Large intestine (tissue), 3 donors: ENCODE results near the gene CAPZB. TPM values are rescaled to one million over a fixed set of nuclear protein-coding genes. Genes with fewer than 3 reads are reported as not detected.

Experiments
- DNase-seq, 2 donors: peaks; one replicate each; pipeline versions ENCODE4 v3.0.0 to v3.0.0-alpha.2; 2013
- H3K27ac ChIP-seq: one replicate; pipeline ENCODE4 v1.5.1; 2013; ENCODE audit warnings: low read length
- H3K27me3 ChIP-seq: 2 replicates; pipeline ENCODE4 v1.6.1; 2013; ENCODE audit warnings: low read length; ENCODE audit not compliant: control insufficient read depth, insufficient read depth
- H3K36me3 ChIP-seq: 2 replicates; pipeline ENCODE4 v1.6.1; 2013; ENCODE audit warnings: low read length; ENCODE audit not compliant: control insufficient read depth, insufficient read depth
- H3K4me1 ChIP-seq: one replicate; pipeline ENCODE4 v1.6.1; 2013; ENCODE audit warnings: low read length; ENCODE audit not compliant: control insufficient read depth, insufficient read depth
- H3K4me3 ChIP-seq: one replicate; pipeline ENCODE4 v1.5.1; 2013; ENCODE audit warnings: low read length
- H3K9me3 ChIP-seq: one replicate; pipeline ENCODE4 v1.6.1; 2013; ENCODE audit warnings: mild to moderate bottlenecking, low read depth, low read length, moderate library complexity; ENCODE audit not compliant: control insufficient read depth
- WGBS: methylation state at CpG from one replicate; pipeline ENCODE4 v1.1.5; 2013; ENCODE audit warnings: low lambda C conversion rate; ENCODE audit not compliant: insufficient coverage; 5-methylcytosine and 5-hydroxymethylcytosine counted together
- polyA plus RNA-seq: library from polyadenylated mRNA; unstranded; fragments of 120-200 nt; gene quantifications from one replicate; pipeline ENCODE4 v1.2.1, GENCODE V29; 2013

CAPZB gene
- polyA plus RNA-seq, 1 donor = 245 TPM

DNA sequence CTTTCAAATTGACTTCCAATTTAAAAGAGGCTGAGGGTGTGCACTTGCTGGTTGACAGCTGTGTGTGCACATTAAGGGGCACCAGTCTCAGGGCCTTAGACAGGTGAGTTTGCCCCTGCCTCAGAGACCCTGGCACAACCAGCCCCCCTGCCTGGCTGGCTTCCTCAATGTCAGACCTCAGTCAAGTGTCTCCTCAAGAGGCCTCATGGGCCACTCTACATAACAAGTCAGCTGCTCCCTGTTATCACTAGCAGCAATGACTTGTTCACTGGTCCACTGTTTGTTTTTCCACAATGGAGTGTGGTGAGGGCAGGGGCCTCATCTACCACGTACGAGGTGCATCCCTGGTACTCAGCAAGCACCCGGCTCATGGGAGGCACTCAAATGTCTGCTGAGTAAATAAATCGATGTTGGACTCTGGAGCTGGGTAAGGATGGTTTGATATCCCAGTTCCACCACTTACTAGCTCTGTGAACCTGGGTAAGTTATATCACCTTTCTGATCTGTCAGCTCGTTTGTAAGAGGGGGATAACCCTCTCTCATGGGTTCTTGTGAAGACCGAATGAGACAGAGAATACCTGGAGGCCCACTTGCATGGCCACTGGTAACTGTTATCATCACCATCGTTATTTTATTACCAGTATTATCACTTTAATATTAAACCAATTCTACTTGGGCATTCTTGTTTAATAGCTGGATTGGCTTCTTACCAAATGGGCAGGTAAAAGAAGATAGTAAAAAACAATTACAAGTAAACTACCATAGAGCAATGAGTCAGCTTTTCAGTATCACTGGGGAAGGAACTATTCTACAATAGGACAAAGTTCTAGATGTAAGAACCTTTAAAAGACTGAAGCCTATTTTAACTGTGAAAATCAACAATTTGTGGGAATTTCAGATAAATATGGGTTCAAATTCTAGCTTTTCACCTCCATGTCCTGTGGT, 108.6 kb downstream of the CAPZB start:
- Histone ChIP-seq H3K27ac (peak overlapping the region; percentile 77), H3K9me3 (peaks cover 7% of the 10 kb centered on the region), H3K27me3 (no peaks in the 10 kb centered on the region), H3K4me3 (no peak overlapping the region), H3K4me1 (peaks cover 33% of the 10 kb centered on the region), H3K36me3 (peaks cover 72% of the 10 kb centered on the region)
- WGBS = no CpG with 5 or more reads among the region's 7 CpGs
- peak in 1 of 2 donors; percentile 62 for DNase-seq

GRCh38 chr1:19375631-19376400, 109.5 kb downstream of the CAPZB start:
- H3K36me3 ChIP-seq = peaks cover 79% of the 10 kb centered on the region
- H3K27ac ChIP-seq = peak overlapping the region; percentile 77
- H3K9me3 ChIP-seq = peaks cover 7% of the 10 kb centered on the region
- DNase-seq = no peak
- no peak overlapping the region for H3K4me3 ChIP-seq
- H3K27me3 ChIP-seq = no peaks in the 10 kb centered on the region
- WGBS = 100% methylated on average over 1 of the region's 6 CpGs
- H3K4me1 ChIP-seq = peaks cover 41% of the 10 kb centered on the region

DNA sequence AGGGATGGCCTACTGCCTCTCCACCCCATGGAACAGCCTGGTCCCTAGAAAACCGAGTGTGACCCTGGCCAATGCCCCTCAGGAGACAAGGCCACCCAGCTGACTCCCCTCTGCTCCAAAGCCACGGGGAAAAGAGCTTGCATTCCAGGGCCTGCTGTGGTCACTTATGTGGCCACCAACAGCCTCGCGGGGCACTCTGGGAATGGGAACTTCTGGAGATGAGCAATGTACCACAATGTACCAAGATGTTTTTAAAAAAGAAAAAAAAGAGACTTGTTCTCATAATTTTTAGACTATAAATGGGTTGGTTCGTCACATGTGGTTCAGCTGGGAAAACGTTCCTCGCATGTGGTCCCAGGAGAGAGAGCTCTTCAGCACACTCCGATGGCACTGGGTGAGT, 110.4 kb downstream of the CAPZB start:
- Histone ChIP-seq H3K4me1 (peaks cover 49% of the 10 kb centered on the region), H3K27ac (peak overlapping the region; percentile 75), H3K4me3 (no peak overlapping the region), H3K27me3 (no peaks in the 10 kb centered on the region), H3K36me3 (peaks cover 72% of the 10 kb centered on the region), H3K9me3 (peaks cover 7% of the 10 kb centered on the region)
- no peak for DNase-seq
- no CpG with 5 or more reads among the region's 8 CpGs for WGBS

DNA sequence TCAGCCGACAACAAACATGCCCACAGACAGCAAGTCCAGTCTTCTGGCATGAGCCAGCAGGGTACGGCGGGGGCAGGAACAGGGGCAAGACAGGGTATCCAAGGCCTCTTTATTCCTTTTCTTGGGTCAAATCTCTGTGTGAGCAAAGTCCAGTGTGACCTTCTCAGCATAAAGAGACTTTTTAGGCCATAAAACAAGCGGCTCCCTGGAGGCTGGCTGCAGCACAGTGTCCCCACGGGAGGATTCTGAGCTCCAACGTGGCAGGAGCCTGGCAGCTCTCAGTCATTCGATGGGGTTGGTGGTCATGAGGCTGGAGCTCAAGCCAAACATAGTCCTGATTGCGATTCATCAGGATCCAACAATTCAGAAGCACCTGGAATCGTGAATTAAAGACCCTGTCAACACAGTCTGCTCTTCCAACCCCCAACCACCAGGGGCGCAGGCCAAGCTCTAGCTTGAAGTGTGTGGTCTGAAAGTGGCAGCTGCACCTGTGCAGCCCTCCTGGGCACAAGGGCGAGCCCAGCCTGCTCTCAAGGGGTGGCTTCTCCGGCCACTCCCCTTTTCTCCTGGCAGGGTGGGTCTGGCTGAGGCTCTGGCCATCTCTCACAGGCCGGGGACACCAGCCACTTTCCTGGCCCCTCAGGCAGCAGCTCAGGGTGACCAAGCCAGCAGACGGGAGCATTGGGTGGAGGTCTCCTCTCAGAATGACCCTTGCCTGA, 111.1 kb downstream of the CAPZB start:
- no CpG with 5 or more reads among the region's 14 CpGs for WGBS
- peak; percentile 53 to 75 for DNase-seq
- peaks cover 55% of the 10 kb centered on the region for H3K4me1 ChIP-seq
- H3K9me3 ChIP-seq = peaks cover 7% of the 10 kb centered on the region
- H3K36me3 ChIP-seq = peaks cover 70% of the 10 kb centered on the region
- H3K4me3 ChIP-seq = no peak overlapping the region
- H3K27me3 ChIP-seq = no peaks in the 10 kb centered on the region
- H3K27ac ChIP-seq = peak overlapping the region; percentile 75

- H3K9me3 ChIP-seq = peaks cover 7% of the 10 kb centered on the region
- no peak overlapping the region for H3K4me3 ChIP-seq
- no peak for DNase-seq
- no peaks in the 10 kb centered on the region for H3K27me3 ChIP-seq
- WGBS = 100% methylated on average over 2 of the region's 15 CpGs
- peaks cover 73% of the 10 kb centered on the region for H3K36me3 ChIP-seq
- peaks cover 57% of the 10 kb centered on the region for H3K4me1 ChIP-seq
- peak overlapping the region; percentile 75 for H3K27ac ChIP-seq
Measured at GRCh38 chr1:19373211-19374082, 111.9 kb downstream of the CAPZB start.

GRCh38 chr1:19372602-19373001, 112.7 kb downstream of the CAPZB start:
- Histone ChIP-seq H3K4me3 (no peak overlapping the region), H3K27ac (peak overlapping the region; percentile 10), H3K9me3 (peaks cover 7% of the 10 kb centered on the region), H3K4me1 (peaks cover 51% of the 10 kb centered on the region), H3K36me3 (peaks cover 65% of the 10 kb centered on the region), H3K27me3 (no peaks in the 10 kb centered on the region)
- no peak for DNase-seq
- WGBS = no CpG with 5 or more reads among the region's 7 CpGs

- peaks cover 60% of the 10 kb centered on the region for H3K36me3 ChIP-seq
- no CpG with 5 or more reads among the region's 5 CpGs for WGBS
- H3K27ac ChIP-seq = peak overlapping the region; percentile 10
- no peak overlapping the region for H3K4me3 ChIP-seq
- no peaks in the 10 kb centered on the region for H3K27me3 ChIP-seq
- DNase-seq = no peak
- H3K4me1 ChIP-seq = peaks cover 47% of the 10 kb centered on the region
- H3K9me3 ChIP-seq = peaks cover 7% of the 10 kb centered on the region
Measured at GRCh38 chr1:19372136-19372514, 113.2 kb downstream of the CAPZB start.

DNA sequence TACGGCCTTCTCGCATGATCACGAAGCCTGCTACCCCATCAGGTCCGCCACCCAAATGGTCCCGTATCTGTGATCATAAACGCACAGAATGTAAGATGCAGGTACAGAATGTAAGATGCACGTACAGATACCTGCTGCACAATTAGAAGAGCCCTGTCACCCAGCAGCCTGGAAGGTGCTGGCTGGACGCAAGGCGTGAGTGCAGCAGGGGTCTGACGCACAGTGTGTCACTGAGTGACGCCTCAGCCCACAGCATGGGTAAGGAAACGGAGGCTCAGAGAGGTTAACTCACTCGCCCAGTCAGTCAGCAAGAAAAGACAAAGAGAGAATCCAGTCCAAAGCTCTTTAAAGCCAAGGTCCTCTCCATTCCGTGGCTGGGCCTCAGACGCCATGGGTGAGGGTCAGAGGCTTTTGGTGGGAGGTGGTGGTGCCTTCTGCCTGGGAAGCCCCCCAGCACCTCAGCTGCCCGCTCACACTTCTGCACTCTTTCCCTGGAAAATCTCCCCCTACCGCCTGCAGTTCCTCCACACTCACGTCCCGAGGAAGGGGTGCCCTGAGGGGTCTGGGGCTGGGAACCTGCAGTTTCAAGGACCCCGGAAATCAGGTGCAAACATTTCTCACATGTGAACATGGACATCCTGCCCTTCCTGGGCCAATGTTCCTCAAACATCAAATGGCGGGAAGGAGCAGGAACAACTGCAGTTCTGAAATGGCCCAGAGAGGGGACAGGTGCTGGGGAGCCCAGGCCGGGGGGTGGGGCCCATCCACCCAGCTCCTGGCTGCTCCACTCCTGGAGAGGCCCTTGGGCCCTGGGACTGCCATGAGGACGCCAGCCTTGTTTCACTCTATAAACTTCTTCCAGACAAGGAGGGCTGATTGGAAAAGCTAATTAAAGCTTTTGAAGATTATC, 113.9 kb downstream of the CAPZB start:
- H3K27me3 ChIP-seq = no peaks in the 10 kb centered on the region
- WGBS = no CpG with 5 or more reads among the region's 23 CpGs

More for the DNA sequence above, 113.9 kb downstream of the CAPZB start:
- no peak overlapping the region for H3K4me3 ChIP-seq
- H3K4me1 ChIP-seq = peaks cover 46% of the 10 kb centered on the region
- H3K9me3 ChIP-seq = peaks cover 6% of the 10 kb centered on the region
- DNase-seq = no peak
- H3K36me3 ChIP-seq = peaks cover 57% of the 10 kb centered on the region
- H3K27ac ChIP-seq = peak overlapping the region; percentile 91
